SK-N-SH treated with all-trans-retinoic acid at 6 μM for 48 hours (cell line): ENCODE results near the gene ABHD11.

ENCODE experiments used
- ATAC-seq: fragments of 200-7000 bp; cut with Tn5 transposase; 3 replicates; pipeline ENCODE4 v1.9.1; 2020; ENCODE audit warnings: mild to moderate bottlenecking, moderate library complexity
- ARNTL ChIP-seq: fragments of 450-650 bp; formaldehyde crosslinking; IDR thresholded peaks from 2 replicates; pipeline ENCODE4 v1.5.0; 2020; ENCODE audit warnings: low read depth, mild to moderate bottlenecking, moderate library complexity, borderline replicate concordance
- BACH2 ChIP-seq: fragments of 250-450 bp; sonication (Bioruptor Pico); IDR thresholded peaks from 2 replicates; pipeline ENCODE4 v1.9.0; 2021; ENCODE audit warnings: mild to moderate bottlenecking, borderline replicate concordance
- CREB5 ChIP-seq: fragments of 250-450 bp; sonication (Bioruptor Pico); IDR thresholded peaks from 2 replicates; pipeline ENCODE4 v1.5.1; 2020; ENCODE audit warnings: low read depth, mild to moderate bottlenecking, moderate library complexity
- CSRNP3 ChIP-seq: fragments of 250-450 bp; sonication (Bioruptor Pico); IDR thresholded peaks from 2 replicates; pipeline ENCODE4 v1.5.1; 2021; ENCODE audit warnings: mild to moderate bottlenecking, moderate library complexity
- ESRRG ChIP-seq: fragments of 250-450 bp; sonication (Bioruptor Pico); IDR thresholded peaks from 2 replicates; pipeline ENCODE4 v1.6.1; 2021; ENCODE audit warnings: mild to moderate bottlenecking
- GLIS3 ChIP-seq: fragments of 250-450 bp; sonication (Bioruptor Pico); IDR thresholded peaks from 2 replicates; pipeline ENCODE4 v1.5.0; 2020; ENCODE audit warnings: mild to moderate bottlenecking, moderate library complexity
- ISL1 ChIP-seq: fragments of 250-450 bp; sonication (Bioruptor Pico); IDR thresholded peaks from 2 replicates; pipeline ENCODE4 v2.1.2; 2022; ENCODE audit warnings: mild to moderate bottlenecking, moderate library complexity
- OSR1 ChIP-seq: fragments of 250-450 bp; sonication (Bioruptor Pico); IDR thresholded peaks from 2 replicates; pipeline ENCODE4 v1.8.0; 2022; ENCODE audit warnings: moderate library complexity, mild to moderate bottlenecking, inconsistent platforms
- PPARA ChIP-seq: fragments of 250-450 bp; sonication (Bioruptor Pico); IDR thresholded peaks from 2 replicates; pipeline ENCODE4 v1.5.0; 2020; ENCODE audit warnings: mild to moderate bottlenecking, borderline replicate concordance
- RARB ChIP-seq: fragments of 250-450 bp; sonication (Bioruptor Pico); IDR thresholded peaks from 2 replicates; pipeline ENCODE4 v1.8.0; 2021; ENCODE audit warnings: mild to moderate bottlenecking, moderate library complexity
- SNAI2 ChIP-seq: fragments of 250-450 bp; sonication (Bioruptor Pico); IDR thresholded peaks from 2 replicates; pipeline ENCODE4 v1.5.0; 2020; ENCODE audit warnings: mild to moderate bottlenecking, moderate library complexity
- TCF4 ChIP-seq: fragments of 250-450 bp; sonication (Bioruptor Pico); IDR thresholded peaks from 2 replicates; pipeline ENCODE4 v1.8.0; 2021; ENCODE audit warnings: mild to moderate bottlenecking, moderate library complexity, borderline replicate concordance
- TOX ChIP-seq: fragments of 250-450 bp; sonication (Bioruptor Pico); IDR thresholded peaks from 2 replicates; pipeline ENCODE4 v1.8.0; 2021; ENCODE audit warnings: mild to moderate bottlenecking, moderate library complexity, borderline replicate concordance
- TSHZ2 ChIP-seq: fragments of 250-450 bp; sonication (Bioruptor Pico); IDR thresholded peaks from 2 replicates; pipeline ENCODE4 v1.5.0; 2020; ENCODE audit warnings: mild to moderate bottlenecking, moderate library complexity
- ZC3H10 ChIP-seq: fragments of 250-450 bp; sonication (Bioruptor Pico); IDR thresholded peaks from 2 replicates; pipeline ENCODE4 v1.5.1; 2021; ENCODE audit warnings: mild to moderate bottlenecking, moderate library complexity
- ZFP3 ChIP-seq: fragments of 250-450 bp; sonication (Bioruptor Pico); IDR thresholded peaks from 2 replicates; pipeline ENCODE4 v1.5.0; 2020; ENCODE audit warnings: mild to moderate bottlenecking, moderate library complexity
- ZFP30 ChIP-seq: fragments of 450-650 bp; formaldehyde crosslinking; IDR thresholded peaks from 2 replicates; pipeline ENCODE4 v1.5.0; 2022; ENCODE audit warnings: mild to moderate bottlenecking, moderate library complexity
- ZNF565 ChIP-seq: fragments of 450-650 bp; formaldehyde crosslinking; conservative IDR thresholded peaks from 2 replicates; pipeline ENCODE4 v1.5.0; 2020; ENCODE audit warnings: low read depth, mild to moderate bottlenecking, moderate library complexity
- ZNF70 ChIP-seq: fragments of 450-650 bp; formaldehyde crosslinking; IDR thresholded peaks from 2 replicates; pipeline ENCODE4 v1.5.0; 2020; ENCODE audit warnings: mild to moderate bottlenecking, moderate library complexity
- ZNF8 ChIP-seq: fragments of 450-650 bp; formaldehyde crosslinking; IDR thresholded peaks from 2 replicates; pipeline ENCODE4 v1.5.0; 2020; ENCODE audit warnings: mild to moderate bottlenecking, moderate library complexity
- TF ChIP-seq, protein P1 (sequence below): fragments of 250-450 bp; sonication (Bioruptor Pico); IDR thresholded peaks from 2 replicates; pipeline ENCODE4 v1.8.0; 2020; ENCODE audit warnings: mild to moderate bottlenecking, moderate library complexity, borderline replicate concordance

ABHD11 gene

GRCh38 chr7:73758581-73759138 lies 20.1 kb upstream of the ABHD11 start (continued):
- no peak for TF ChIP-seq CSRNP3 (CRISPR knock-in tag)
- TF ChIP-seq, all 23 proteins: peak for 0

GRCh38 chr7:73749931-73750776 lies 11.6 kb upstream of the ABHD11 start:
- TF ChIP-seq ZC3H10 (no peak), TCF4 (CRISPR knock-in tag) (no peak), TOX (CRISPR knock-in tag) (no peak), CREB5 (CRISPR knock-in tag) (no peak), ESRRG (no peak), ZNF8 (CRISPR knock-in tag) (no peak), ZFP3 (no peak), ISL1 (CRISPR knock-in tag) (no peak), ARNTL (no peak), ZNF565 (CRISPR knock-in tag) (no peak), CSRNP3 (CRISPR knock-in tag) (no peak), TSHZ2 (CRISPR knock-in tag) (no peak), SNAI2 (CRISPR knock-in tag) (no peak), RARB (CRISPR knock-in tag) (no peak), OSR1 (CRISPR knock-in tag) (no peak), PPARA (no peak), ZNF70 (no peak), GLIS3 (CRISPR knock-in tag) (no peak)
- TF ChIP-seq, protein P1, sequence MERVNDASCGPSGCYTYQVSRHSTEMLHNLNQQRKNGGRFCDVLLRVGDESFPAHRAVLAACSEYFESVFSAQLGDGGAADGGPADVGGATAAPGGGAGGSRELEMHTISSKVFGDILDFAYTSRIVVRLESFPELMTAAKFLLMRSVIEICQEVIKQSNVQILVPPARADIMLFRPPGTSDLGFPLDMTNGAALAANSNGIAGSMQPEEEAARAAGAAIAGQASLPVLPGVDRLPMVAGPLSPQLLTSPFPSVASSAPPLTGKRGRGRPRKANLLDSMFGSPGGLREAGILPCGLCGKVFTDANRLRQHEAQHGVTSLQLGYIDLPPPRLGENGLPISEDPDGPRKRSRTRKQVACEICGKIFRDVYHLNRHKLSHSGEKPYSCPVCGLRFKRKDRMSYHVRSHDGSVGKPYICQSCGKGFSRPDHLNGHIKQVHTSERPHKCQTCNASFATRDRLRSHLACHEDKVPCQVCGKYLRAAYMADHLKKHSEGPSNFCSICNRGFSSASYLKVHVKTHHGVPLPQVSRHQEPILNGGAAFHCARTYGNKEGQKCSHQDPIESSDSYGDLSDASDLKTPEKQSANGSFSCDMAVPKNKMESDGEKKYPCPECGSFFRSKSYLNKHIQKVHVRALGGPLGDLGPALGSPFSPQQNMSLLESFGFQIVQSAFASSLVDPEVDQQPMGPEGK (CRISPR knock-in tag), result no peak
- no peak for ATAC-seq

DNA sequence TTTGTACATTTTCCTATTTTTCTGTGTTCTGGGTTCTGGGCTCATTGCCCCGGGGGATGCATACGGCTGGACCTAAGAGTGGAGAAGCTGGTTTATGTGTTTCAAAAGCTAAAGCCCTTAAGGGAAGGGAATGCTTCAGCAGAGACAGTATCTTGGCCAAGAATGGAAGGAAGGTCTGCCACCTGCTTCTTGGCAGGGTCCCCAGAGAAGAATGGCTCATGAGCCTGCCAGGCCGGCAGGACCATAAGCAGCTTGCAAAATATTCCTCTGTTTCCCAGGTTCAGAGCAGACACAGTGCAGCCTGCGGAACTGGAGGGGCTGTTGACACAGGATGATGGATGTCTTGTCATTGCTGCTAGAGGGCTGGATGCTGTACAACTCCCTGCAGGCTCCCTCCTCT lies 7.8 kb upstream of the ABHD11 start:
- no peak for ATAC-seq
- TF ChIP-seq RARB (CRISPR knock-in tag), result no peak
- no peak for TF ChIP-seq ZNF565 (CRISPR knock-in tag)
- TF ChIP-seq ZFP30 (CRISPR knock-in tag), result no peak
- no peak for TF ChIP-seq TOX (CRISPR knock-in tag)
- TF ChIP-seq, protein P1 (CRISPR knock-in tag), result no peak
- no peak for TF ChIP-seq BACH2 (CRISPR knock-in tag)
- no peak for TF ChIP-seq ISL1 (CRISPR knock-in tag)
- TF ChIP-seq ZC3H10, result no peak
- no peak for TF ChIP-seq ESRRG
- TF ChIP-seq PPARA, result no peak
- no peak for TF ChIP-seq ZNF70
- no peak for TF ChIP-seq ZNF8 (CRISPR knock-in tag)
- no peak for TF ChIP-seq CREB5 (CRISPR knock-in tag)
- TF ChIP-seq GLIS3 (CRISPR knock-in tag), result no peak
- no peak for TF ChIP-seq TCF4 (CRISPR knock-in tag)
- TF ChIP-seq OSR1 (CRISPR knock-in tag), result no peak
- TF ChIP-seq CSRNP3 (CRISPR knock-in tag), result no peak
